NCI-H1694 (cell line): ENCODE results near the gene WNT7B.

Experiments
- DNase-seq: peaks from one replicate; lab custom pipeline; 2025; lab: John Stamatoyannopoulos, UW

Gene WNT7B

DNA sequence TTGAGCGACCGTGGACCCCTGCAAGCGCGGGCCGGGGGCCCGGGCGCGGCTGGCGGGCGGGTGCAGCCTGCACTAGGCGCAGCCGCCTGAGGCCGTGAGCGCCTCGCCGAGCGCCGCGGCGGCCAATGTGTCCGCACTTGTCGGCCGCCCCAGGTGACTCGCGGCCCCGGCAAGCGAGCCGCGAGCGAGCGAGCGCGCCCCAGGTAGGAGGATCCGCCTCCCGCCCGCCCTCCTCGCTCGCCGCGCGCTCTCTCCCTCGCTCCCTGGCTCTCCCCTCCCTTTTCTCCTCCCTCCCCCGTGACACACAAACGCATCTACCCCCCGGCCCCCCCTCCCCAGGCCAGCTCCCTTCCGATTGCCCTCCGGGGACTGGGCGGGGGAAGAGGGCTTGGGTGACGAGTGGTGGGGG, at the start of gene WNT7B:
TSS of gene WNT7B (minus strand) at position 160 of the 409 bp plus-strand sequence. CDS start 408 bp downstream, outside the sequence.
- DNase-seq: no peak

DNA sequence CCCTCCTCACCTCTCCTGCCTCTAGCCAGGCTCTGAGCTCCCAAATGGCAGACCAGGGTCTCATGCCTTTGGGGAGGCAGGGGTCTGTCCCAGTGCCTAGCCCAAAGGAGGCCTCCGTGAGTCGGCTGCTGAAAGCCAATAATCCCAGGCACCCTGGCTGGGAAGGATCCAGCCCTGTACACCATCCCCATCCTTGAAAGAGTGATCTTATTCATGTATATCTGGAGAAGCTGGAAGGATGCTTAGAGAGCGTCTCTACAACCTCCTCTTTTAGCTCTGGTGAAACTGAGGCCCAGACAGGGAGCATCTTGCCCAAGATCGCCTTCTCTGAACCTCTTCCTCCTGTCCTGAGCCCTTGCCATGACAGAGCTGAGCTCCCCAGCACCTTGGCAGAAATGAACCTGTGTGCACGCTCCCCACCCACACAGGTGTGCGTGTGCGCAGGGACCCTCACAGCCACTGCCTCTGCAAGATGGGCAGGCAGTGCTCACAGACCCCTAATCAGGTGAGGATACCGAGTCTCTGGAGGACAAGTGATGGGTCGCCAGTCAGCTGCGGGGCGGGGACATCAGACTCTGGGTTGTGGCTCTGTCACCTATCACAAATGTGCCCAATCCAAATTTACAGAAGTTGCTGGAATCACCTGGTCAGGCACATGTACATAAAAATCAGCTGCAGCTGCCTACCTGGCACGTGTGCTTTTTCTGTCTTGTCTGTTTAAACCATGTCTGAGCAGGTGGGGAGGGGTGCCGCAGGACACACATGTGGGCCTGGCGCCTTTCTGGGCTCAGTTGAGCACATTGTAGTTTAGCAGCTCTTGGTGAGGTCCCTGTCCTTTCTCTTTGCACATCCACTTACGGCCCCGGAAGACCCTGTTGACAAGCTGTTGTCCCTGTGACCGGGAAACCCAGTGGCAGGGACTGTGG, 49.3 kb upstream of the WNT7B start:
- no peak for DNase-seq

DNA sequence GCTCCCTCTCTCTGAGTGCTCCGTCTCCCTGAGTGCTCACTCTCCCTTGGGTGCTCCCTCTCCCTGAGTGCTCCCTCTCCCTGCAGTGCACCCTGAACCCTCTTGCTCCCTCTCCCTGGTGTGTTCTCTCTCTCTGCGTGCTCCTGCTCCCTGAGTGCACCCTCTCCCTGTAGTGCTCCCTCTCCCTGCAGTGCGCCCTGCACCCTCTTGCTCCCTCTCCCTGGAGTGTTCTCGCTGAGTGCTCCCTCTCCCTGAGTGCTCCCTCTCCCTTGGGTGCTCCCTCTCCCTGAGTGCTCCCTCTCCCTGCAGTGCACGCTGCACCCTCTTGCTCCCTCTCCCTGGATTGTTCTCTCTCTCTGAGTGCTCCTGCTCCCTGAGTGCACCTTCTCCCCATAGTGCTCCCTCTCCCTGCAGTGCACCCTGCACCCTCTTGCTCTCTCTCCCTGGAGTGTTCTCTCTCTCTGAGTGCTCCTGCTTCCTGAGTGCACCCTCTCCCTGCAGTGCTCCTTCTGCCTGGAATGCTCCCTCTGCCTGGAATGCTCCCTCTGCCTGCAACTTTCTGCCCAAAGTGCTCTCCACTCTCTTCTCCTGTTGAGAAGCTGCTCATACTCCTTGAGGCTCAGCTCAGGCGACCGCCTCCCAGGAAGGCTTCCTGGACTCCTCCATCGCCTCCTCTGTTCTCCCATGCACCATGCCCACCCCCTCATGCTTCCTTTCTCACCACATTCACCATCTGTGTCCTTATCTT, 48.4 kb upstream of the WNT7B start:
- no peak for DNase-seq

DNA sequence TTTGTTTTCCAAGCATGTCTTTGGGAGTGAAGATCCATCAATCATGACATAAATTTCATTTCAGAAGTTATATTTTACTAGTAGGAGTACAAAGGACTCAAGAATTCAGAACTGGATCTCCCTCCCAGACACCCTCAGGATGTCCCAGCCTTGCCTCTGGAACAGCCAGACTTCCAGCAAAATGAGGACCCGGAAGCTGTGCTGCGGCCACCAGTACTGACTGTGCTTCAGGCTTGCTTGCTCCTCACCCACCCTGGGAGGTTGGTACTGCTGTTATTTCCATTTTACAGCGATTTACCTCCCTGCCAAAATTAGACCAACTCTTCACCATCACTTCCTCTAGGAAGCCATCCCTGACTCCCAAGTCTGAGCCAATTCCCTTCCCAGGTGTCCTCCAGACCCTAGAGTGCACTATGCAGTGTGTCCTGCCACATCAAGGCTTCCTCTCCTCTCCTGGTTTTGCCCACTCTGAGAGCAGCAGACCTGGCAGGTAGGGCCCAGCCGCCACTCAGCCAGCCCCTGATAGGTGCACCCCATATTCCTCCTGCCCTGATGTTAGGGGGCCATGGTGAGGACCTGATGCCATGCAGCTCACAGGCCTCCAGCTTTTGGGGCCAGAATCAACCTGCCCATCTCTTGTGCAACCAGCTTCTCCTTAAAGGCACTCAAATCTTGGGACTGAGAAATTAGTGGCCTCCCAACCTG, 47.3 kb upstream of the WNT7B start:
- DNase-seq: no peak

DNA sequence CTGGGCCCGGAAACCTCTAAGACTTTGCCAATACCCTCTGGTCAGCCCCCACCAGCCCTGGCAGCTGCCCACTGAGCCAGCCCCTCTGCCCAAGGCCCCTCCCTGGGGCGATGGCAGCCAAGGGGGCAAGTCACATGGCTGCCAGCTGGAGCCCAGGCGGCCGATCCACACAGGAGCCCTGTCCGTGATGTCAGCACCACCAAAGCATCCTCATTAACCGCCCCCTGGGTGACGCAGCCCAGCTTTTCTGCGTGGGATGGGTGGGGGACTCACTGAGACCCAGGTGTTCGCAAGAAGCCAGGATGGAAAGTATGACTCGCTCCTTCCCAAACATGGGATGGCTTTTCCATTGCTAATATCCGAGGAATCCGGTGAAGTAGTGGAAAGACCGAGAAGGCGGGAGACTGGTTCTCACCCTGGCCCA, 46.6 kb upstream of the WNT7B start:
- no peak for DNase-seq

DNA sequence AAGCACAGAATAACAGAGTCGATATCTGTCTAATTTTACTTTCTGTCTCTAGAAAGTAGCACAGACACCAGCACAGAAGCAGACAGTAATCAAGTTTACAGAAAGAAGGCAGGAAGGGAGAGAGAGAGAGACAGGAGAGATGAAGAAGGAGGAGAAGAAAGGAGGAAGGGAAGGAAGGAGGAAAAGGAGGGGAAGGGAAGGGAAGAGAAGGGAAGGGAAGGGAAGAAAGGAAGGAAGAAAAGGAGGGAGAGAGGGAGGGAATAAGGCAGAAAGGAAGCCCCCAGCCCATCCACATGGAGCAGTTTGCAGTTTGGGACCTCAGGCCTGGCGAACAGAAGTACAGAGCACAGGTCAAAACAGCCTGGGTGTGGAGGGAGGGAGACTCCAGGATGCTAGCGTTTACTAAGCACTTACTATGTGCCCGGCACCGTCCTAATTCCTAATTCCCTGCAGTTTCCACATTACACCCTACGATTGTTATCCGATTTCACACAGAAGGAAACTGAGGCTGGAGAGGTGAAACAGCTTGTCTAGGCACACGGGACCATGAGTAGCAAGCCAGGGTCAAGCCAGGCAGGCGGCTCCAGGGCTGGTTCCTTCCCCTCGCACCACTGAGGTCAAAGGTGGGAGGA, 46.0 kb upstream of the WNT7B start:
- DNase-seq: no peak

DNA sequence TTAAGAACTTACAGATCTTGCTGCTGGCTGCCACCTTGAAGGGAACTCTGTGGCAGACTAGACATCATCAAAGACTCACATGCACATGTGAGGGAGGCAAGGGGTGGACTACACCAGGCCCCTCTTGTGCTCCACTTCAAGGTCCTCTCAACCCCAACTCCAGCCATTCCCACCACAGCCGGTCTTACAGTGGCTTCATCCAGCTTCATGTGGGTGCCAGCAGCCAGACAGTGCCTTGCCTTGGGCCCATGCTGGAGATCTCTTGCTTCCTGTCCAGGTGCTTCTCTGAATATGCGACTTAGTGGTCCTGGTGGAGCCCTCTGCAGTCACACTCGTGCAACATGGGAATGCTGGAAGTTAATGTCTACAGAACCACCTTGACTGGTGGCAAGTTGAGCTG, 44.6 kb upstream of the WNT7B start:
- no peak for DNase-seq

DNA sequence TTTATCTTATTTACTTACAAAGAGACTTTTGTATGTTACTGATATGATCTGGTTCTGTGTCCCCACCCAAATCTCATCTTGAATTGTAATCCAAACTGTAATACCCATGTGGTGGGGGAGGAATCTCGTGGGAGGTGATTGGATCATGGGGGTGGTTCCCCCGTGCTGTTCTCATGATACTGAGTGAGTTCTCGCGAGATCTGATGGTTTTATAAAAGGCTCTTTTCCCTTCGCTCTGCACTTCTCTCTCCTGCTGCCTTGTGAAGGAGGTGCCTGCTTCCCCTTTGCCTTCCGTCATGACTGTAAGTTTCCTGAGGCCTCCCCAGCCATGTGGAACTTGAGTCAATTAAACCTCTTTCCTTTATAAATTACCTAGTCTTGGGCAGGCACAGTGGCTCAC, 42.4 kb upstream of the WNT7B start:
- no peak for DNase-seq

DNA sequence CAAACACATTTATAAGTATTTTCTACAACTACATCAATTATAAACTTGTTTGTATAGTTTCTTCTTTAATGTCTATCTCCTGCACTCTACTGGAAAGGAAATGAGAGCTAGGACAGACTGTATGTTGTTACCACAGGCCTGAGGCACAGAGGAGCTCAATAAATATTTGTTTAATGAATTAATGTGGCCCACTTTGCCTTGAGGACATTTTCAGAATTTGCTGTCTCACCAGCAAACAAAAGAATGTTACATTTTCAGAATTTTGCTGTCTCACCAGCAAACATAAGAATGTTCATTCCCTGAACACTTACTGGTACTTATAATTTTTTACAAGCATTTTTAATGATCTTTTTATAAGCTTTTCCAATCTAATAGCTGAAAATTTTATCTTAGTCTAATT, 41.9 kb upstream of the WNT7B start:
- no peak for DNase-seq

DNA sequence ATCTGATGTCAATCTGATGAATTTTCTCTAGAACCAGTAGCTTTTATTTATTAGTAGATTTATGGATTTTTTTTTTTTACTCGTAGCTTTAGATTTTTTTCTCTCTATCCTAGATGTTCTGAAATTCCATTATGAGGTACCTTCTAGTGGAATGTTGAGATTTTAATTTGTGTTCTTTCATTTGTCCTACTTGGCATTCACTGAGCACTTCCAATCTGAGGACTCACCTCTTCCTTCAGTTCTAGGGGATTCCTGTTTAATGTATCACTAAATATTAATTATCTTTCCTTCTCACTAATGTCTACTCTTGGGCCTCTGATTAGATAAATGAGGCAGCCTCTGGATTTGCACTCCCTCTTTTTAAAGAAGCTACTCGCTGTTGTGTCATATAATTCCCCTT, 40.2 kb upstream of the WNT7B start:
- DNase-seq: no peak

DNA sequence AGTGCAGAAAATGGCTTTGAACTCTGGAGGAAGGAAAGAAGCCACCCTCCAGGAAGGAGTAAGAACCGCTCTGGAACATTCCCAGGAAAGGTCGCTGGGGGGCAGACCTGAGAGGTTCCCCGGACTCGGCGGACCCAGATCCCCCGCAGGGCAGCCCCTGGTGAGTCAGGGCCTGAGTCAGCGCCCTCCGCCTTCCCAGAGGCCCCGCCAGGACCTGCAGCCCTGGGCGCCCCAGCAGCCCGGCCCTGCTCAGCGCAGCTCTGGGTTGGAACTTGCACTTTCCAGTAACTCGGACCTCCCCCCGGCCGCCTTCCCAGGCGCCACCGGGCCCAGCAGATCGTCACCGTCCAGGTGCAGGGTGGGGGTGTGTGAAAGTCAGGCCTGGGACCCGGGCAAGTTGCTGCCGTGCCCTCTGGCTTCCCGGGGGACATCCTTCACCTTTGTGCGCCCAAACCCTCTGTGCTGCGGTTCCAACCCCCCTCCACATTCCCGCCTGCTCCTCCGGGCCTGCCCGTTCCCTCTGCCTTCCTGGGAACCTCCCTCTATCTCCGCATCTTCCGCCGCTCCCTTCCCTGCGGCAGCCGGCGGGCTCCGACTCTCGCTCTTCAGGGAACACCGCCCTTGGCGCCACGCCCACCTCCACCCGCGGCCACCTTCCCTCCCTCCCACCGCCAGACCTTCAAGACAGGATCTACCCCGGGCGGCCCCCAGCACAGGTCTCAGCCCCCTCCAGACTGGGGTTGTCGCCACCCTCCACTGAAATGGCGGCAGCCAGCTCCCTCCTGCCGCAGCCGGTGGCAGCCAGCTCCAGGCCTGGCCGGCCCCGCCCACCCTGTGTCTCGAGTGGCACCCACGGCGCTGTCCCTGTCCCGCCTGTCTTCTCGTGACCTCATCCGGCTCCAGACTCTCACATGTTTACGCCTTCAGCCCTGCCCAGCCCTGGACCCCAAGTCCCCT, 36.8 kb upstream of the WNT7B start:
- peak; percentile 88 for DNase-seq

DNA sequence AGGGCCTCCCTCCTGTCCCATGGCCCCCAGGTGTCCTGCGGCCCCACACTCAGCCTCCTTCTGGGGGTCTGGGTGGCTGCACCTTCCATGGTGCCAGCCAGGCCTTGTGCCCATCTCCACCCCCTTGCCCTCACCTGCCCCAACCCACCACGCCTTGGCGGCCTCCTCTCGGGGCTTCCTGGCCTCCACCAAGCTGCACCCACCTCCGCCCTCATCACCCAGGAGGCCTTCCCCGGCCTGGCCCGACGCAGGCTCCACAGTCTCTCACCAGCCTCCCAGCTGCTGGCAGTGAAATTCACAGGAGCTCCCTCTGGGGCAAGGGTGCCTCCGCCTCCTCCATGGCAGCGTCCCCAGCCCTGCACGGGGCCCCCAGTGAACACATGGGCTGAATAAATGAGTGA, 35.9 kb upstream of the WNT7B start:
- DNase-seq: no peak

DNA sequence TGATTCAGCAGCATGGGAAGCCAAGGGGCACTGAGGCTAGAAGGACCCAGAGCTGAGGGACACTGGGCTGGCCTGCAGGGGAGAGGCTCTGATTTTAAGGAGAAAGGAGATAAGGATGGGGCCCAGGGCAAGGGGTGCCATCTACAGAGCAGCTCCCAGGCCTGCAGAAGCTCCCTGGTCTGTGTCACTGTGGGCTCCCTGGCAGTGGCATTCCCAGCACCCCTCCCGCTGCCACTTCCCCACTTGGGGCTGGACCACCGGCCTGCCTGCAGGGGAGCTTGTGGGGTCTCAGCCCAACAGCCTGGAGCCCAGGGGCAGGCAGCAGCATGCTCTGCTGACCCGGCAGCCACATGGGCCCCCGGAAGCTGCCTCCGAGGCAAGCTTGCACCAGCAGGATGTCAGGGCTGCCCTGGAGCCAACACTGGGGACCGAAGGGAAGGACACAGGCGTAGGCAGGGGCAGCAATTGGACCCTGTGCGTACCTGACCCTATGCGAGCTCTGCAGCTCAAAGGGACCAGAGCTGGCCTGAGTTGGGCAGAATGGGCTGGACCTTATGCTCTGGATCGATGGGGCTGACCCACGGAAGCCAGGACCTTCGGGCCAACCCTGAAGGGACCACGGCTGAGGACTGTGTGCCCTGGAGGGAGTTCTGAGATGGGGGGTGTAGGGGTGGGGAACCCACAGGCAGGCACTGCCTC, 35.4 kb upstream of the WNT7B start:
- no peak for DNase-seq

DNA sequence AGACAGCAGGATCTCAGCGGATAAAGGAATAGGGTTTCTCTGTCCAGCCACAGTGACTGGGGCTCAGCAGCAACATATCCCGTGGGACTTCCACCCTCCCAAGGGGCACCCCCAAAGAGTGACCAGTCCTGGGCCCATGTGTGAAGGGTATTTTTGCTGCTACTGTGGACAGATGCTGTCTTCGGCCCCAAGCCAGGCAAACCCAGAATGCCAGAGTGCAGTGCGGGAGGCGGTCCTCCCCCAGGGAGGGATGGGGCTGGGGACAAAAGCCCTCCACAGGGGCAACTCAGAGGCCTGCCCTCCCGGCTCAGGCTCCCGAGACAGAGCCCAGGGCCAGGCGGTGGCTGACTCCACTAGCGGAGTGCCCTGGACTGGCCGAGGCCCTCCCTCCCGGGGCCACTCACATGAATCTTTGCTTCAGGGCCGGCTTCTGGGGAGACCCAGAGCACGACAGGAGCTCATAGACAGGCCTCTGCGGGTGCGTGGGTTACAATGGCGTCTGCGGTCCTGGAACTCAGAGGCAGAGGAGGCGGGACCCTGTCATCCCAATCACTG, 34.7 kb upstream of the WNT7B start:
- DNase-seq: no peak

DNA sequence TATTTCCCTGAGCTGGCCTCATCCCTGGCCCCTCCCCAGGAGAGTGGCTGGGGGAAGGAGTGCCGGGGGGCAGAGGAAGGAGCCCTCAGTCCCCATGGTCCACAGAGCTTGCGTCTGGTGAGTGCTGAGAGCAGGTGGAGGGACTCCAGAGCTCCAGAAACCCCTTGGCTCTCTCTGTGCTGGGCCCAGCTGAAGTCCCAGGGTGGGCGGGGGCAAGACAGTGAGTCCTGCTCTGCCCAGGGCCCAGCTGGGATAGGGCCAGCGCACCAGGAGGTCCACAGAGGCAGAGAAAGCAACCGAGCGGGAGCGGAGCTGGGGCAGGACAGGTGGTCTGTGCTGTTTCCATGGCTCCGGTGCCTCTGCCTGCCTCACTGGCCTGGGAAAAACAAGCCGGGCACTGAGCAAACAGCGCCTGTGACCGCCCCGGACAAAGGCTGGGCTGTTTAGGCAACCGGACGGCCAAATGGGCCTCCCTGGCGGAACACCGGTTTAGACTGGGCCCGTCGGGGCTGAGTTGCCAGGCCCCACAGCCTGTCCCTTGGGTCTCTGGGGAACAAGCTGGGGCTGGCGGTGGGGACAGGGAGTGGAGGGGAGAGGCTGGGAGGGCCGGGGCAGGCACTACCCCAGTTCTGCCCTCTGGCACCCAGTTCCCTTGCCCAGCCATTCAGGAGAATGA, 34.1 kb upstream of the WNT7B start:
- no peak for DNase-seq

DNA sequence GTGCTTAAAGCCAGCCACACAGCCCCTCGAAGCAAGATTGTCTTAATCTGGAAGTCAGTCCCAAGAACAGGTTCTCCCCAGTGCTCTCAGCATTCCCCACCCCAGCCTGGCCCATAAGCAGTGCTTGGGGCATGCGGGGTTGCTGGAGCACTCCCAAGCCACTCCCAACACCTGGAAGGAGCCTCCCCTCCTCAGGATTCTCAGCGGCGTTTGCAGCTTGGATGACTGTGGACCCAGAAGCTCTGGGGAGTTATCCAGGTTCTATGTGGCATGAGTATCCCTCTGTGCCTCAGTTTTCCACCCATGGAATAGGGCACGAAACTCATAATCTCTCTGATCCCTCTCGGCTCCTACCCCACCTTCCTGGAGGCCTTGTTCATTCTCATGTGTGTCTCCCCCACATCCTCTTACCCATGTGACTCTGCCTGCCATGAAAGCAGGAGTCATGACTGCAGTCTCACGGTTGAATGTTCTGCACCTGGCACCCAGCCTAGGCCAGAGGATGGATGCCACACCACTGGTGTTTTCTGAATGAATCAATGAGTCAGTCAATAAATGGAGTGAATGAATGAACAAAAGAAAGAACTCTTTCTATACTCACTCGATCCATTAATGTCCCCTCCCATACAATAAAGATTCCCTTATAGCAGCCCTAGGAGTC, 33.4 kb upstream of the WNT7B start:
- DNase-seq: no peak

DNA sequence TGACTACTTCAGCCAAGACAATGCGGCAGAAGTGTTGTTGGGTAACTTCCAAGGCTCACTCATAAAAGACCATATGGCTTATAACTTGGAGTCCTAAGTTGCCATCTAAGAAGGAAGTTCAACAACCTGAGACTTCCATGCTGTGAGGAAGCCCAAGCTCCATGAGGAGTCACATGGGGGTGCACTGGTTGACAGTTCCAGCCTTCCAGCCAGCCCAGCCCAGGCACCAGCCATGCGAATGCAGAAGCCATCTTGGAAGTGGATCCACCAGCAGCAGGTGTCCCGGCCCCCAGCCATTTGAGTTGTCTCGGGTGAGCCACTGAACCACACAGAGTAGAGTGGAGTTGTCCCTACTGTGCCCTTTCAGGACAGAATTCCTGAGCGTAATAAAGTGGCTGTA, 32.8 kb upstream of the WNT7B start:
- no peak for DNase-seq

DNA sequence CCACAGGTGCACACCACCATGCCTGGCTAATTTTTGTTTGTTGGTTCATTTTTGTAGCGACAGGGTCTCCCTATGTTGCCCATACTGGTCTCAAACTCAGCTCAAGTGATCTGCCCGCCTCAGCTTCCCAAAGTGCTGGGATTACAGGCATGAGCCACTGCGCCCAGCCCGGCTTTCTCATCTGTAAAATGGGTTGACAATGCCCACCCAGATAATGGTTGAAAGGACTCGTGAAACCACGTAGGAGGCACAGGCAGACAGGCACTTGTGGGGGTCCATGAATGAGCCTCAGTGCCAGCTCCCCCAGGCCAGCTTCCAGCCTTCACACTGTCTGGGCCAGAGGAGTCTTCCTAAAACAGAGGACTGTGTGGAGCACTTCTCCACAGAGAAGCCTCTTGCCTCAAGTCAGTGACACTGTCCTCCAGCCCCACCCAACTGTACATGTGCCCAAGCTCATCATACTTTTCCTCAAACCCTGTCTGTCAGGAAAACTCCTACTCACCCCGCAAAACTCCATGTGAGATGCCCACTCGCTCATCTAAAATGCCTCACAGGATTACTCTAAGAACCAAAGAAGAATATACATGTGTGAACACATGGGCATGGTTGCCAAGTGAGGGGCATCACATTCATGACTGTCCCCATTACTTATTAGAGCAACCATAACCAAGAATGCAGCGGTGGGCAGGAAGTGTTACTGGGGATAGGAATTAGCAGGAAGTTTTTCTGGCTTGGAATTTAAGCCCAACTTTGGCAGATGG, 32.1 kb upstream of the WNT7B start:
- DNase-seq: no peak
